ENCODE measurements around the gene RERE. TPM values are rescaled to one million over a fixed set of nuclear protein-coding genes. Genes with fewer than 3 reads are reported as not detected.

Gene RERE
- total and polyA plus RNA-seq, 5 donors = 72.4 to 175 (median 161) TPM

DNA sequence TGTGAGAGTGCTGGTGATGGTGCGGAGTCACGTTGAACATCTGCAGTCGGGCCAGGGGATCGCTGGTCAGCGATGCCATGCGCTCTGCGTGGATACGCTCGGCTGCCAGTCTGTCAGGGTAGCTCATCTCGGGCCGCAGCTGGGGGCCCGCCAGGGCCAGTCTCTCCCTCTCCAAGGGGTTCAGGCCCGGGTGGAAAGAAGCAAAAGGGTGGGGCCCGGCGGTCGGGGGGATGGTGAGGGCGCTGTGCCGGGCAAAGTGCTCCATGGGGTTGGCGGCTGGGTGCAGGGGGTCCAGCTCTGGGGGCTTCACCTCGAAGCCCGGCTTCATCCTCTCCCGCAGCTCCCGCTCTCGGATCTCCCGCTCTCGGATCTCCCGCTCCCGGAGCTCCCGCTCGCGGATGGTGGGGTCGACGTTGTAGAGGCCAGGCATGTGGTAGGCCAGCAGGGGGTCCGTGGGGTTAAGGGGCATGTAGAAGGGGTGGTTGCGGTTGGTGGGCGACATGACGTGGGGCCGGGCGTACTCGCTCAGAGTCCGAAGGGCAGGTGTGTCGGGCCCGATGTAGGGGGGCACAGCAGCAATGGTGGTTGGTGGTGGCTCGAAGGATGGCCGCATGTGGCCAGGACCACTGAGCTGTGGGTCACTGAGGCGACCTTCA is 459.1 kb downstream of the RERE start:
- DNase-seq (peak in 2 of 3 donors; percentile 61 to 63), ATAC-seq (no peak)
- Histone ChIP-seq H3K9me3 (ENCODE audit: control insufficient read depth, low read length) (no peaks in the 10 kb centered on the region), H3K27me3 (ENCODE audit: control insufficient read depth, insufficient read depth) (no peaks in the 10 kb centered on the region), H3K4me3 (ENCODE audit: low read length) (no peak overlapping the region), H3K4me1 (ENCODE audit: control insufficient read depth, insufficient read depth, low read length) (peaks cover 10% of the 10 kb centered on the region), H3K27ac (ENCODE audit: low read length) (no peak overlapping the region)
- 94% methylated on average over 46 of the region's 46 CpGs for WGBS
- intact Hi-C loops (cut with DNase I) = no loop called here

GRCh38 chr1:8357329-8358101 is 459.9 kb downstream of the RERE start:
- peak; percentile 1 to 4 for ATAC-seq
- intact Hi-C loops (cut with DNase I) = no loop called here

GRCh38 chr1:8356256-8357209 is 460.9 kb downstream of the RERE start:
- H3K4me1 ChIP-seq (ENCODE audit: control insufficient read depth, insufficient read depth, low read length) = peaks cover 5% of the 10 kb centered on the region
- WGBS = 90% methylated on average over 27 of the region's 27 CpGs
- intact Hi-C loops (cut with DNase I) = no loop called here
- no peak overlapping the region for H3K4me3 ChIP-seq (ENCODE audit: low read length)
- no peaks in the 10 kb centered on the region for H3K9me3 ChIP-seq (ENCODE audit: control insufficient read depth, low read length)
- peak overlapping the region; percentile 11 for H3K27ac ChIP-seq (ENCODE audit: low read length)
- no peaks in the 10 kb centered on the region for H3K27me3 ChIP-seq (ENCODE audit: control insufficient read depth, insufficient read depth)
- ATAC-seq (no peak), DNase-seq (peak in 1 of 3 donors; percentile 33)

More at GRCh38 chr1:8357329-8358101, 459.9 kb downstream of the RERE start:
- no peaks in the 10 kb centered on the region for H3K9me3 ChIP-seq (ENCODE audit: control insufficient read depth, low read length)
- peak in 2 of 3 donors; percentile 60 to 67 for DNase-seq
- H3K27me3 ChIP-seq (ENCODE audit: control insufficient read depth, insufficient read depth) = no peaks in the 10 kb centered on the region
- peaks cover 5% of the 10 kb centered on the region for H3K4me1 ChIP-seq (ENCODE audit: control insufficient read depth, insufficient read depth, low read length)
- no peak overlapping the region for H3K27ac ChIP-seq (ENCODE audit: low read length)
- no peak overlapping the region for H3K4me3 ChIP-seq (ENCODE audit: low read length)
- 66% methylated on average over 14 of the region's 14 CpGs for WGBS

DNA sequence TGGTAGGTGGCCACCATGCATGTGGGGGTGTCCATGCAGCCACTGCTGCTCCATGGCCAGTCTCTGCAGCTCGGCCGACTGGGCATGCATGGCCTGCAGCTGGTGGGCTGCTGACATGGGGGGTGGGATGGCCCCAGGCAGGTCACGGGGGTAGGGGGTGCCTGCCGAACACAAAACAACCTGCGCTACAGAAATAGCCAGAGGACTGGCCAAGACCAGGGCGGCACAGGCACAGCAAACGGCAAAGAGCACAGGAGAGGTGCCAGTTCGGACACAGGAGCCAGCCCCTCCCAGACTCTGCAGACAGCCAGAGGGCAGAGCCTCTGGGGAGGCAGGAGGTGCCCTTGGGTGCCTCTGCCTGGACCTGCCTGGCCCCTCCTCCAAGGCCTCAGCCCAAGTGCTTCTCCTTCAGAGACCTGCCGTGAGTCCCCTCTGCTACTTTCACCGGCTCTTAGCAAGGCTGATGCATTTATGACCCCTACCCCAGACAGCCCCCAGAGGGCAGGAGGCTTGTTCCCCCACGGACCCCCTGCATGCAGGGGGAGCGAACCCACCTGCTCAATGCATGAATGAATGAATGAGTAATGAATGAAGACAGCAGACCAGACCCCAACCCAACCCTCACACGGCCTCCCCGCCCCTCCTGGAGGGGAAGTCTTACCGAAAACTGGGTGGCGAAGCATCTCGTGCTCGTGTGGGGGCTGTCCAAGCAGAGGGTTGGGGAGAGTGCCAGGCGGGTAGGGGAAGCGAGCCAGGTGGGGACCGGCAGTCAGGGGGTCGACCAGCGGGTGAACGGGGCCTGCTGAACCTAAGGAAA is 461.8 kb downstream of the RERE start:
- 81% methylated on average over 24 of the region's 24 CpGs for WGBS
- peaks cover 5% of the 10 kb centered on the region for H3K4me1 ChIP-seq (ENCODE audit: control insufficient read depth, insufficient read depth, low read length)
- H3K27ac ChIP-seq (ENCODE audit: low read length) = peak overlapping the region; percentile 6
- peak; percentile 2 to 22 for ATAC-seq
- intact Hi-C loops (cut with DNase I) = no loop called here
- no peaks in the 10 kb centered on the region for H3K27me3 ChIP-seq (ENCODE audit: control insufficient read depth, insufficient read depth)
- H3K4me3 ChIP-seq (ENCODE audit: low read length) = no peak overlapping the region
- DNase-seq = peak; percentile 29 to 78 (median 65)
- H3K9me3 ChIP-seq (ENCODE audit: control insufficient read depth, low read length) = no peaks in the 10 kb centered on the region

- peaks cover 5% of the 10 kb centered on the region for H3K4me1 ChIP-seq (ENCODE audit: control insufficient read depth, insufficient read depth, low read length)
- DNase-seq (peak in 1 of 3 donors; percentile 51), ATAC-seq (no peak)
- H3K9me3 ChIP-seq (ENCODE audit: control insufficient read depth, low read length) = no peaks in the 10 kb centered on the region
- H3K27ac ChIP-seq (ENCODE audit: low read length) = no peak overlapping the region
- intact Hi-C loops (cut with DNase I) = no loop called here
- no peaks in the 10 kb centered on the region for H3K27me3 ChIP-seq (ENCODE audit: control insufficient read depth, insufficient read depth)
- WGBS = 59% methylated on average over 8 of the region's 8 CpGs
- H3K4me3 ChIP-seq (ENCODE audit: low read length) = no peak overlapping the region
Observed at GRCh38 chr1:8354038-8354437, 463.4 kb downstream of the RERE start.

- intact Hi-C loops (cut with DNase I) = no loop called here
- peak; percentile 2 to 25 for ATAC-seq
- H3K4me3 ChIP-seq (ENCODE audit: low read length) = no peak overlapping the region
- peaks cover 7% of the 10 kb centered on the region for H3K4me1 ChIP-seq (ENCODE audit: control insufficient read depth, insufficient read depth, low read length)
- peak in 1 of 3 donors; percentile 79 for DNase-seq
- H3K9me3 ChIP-seq (ENCODE audit: control insufficient read depth, low read length) = no peaks in the 10 kb centered on the region
- peak overlapping the region; percentile 83 for H3K27ac ChIP-seq (ENCODE audit: low read length)
- H3K27me3 ChIP-seq (ENCODE audit: control insufficient read depth, insufficient read depth) = no peaks in the 10 kb centered on the region
- WGBS = 34% methylated on average over 21 of the region's 21 CpGs
Observed at GRCh38 chr1:8352886-8353785, 464.3 kb downstream of the RERE start.

DNA sequence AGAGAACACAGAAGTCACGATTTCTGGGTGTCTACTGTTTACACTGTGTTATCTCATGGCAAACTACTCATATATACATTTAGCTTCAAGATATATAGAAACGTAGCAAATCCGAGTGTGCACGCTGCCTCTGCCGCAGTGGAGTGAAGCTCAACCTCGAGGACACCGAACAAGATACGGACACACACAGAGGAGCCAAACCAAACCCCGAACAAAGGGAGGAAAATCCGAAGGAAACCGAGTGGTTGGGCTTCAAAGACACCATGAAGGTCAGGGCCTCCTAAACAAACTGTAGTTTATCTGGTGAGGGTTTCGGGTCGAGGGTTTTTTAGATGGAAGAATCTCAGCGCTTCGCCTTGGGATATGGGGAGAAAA is 465.0 kb downstream of the RERE start:
- Histone ChIP-seq H3K4me3 (ENCODE audit: low read length) (no peak overlapping the region), H3K27me3 (ENCODE audit: control insufficient read depth, insufficient read depth) (no peaks in the 10 kb centered on the region), H3K4me1 (ENCODE audit: control insufficient read depth, insufficient read depth, low read length) (peaks cover 7% of the 10 kb centered on the region), H3K27ac (ENCODE audit: low read length) (peak overlapping the region; percentile 37), H3K9me3 (ENCODE audit: control insufficient read depth, low read length) (no peaks in the 10 kb centered on the region)
- 42% methylated on average over 15 of the region's 15 CpGs for WGBS
- DNase-seq (no peak), ATAC-seq (peak in 1 of 2 donors; percentile 13)
- intact Hi-C loops (cut with DNase I) = no loop called here

GRCh38 chr1:8351693-8352470 is 465.6 kb downstream of the RERE start:
- DNase-seq = peak in 1 of 3 donors; percentile 65
- intact Hi-C loops (cut with DNase I) = no loop called here
- H3K9me3 ChIP-seq (ENCODE audit: control insufficient read depth, low read length) = no peaks in the 10 kb centered on the region
- H3K27me3 ChIP-seq (ENCODE audit: control insufficient read depth, insufficient read depth) = no peaks in the 10 kb centered on the region
- 61% methylated on average over 13 of the region's 13 CpGs for WGBS
- H3K4me1 ChIP-seq (ENCODE audit: control insufficient read depth, insufficient read depth, low read length) = peaks cover 7% of the 10 kb centered on the region
- ATAC-seq = peak; percentile 2 to 13
- no peak overlapping the region for H3K27ac ChIP-seq (ENCODE audit: low read length)
- H3K4me3 ChIP-seq (ENCODE audit: low read length) = no peak overlapping the region

Data from right cardiac atrium (tissue), 5 donors.